K562 (cell line): ENCODE data around the gene MKNK1. TPM values are rescaled to one million over a fixed set of nuclear protein-coding genes. Genes with fewer than 3 reads are reported as not detected.

Source experiments
- ATAC-seq: fragments of 200-7000 bp; cut with Tn5 transposase; 3 replicates; pipeline ENCODE4 v1.9.1; 2020; ENCODE audit warnings: moderate library complexity
- BruUV-seq: library from RNA; stranded (reverse); fragments of 400-500 nt; replicated peaks from 2 replicates; lab custom pipeline; 2021; lab: Mats Ljungman, UMichigan
- CTCF ChIA-PET: fragments of 300-600 bp; formaldehyde crosslinking; extraction: SDS; loops from one replicate; lab custom pipeline; 2021; ENCODE audit warnings: low intra/inter-chr PET ratio; lab: Yijun Ruan, JAX
- POLR2A ChIA-PET: fragments of 300-600, 350-650 bp; sonication (Branson Sonifier 250); formaldehyde crosslinking; extraction: SDS; loops from one replicate; lab custom pipeline; 2021; ENCODE audit warnings: antibody characterized with exemption, inconsistent platforms; lab: Yijun Ruan, JAX
- DNase-seq, 4 experiments: peaks; one replicate each; pipeline versions ENCODE4 v3.0.0 to v3.0.0-alpha.2; 2011 to 2018; ENCODE audit warnings: low spot score in 3 of 4, mixed read lengths in 3 of 4; ENCODE audit errors: extremely low read depth in 1 of 4
- FAIRE-seq: peaks from 2 replicates; lab custom pipeline; 2011; peaks lifted over from hg19 to GRCh38; lab: Jason Lieb, UNC
- H2AFZ ChIP-seq: 2 replicates; pipeline ENCODE4 v1.6.0; 2011; ENCODE audit warnings: low read depth, low read length, control low read depth, inconsistent platforms
- H3K27ac ChIP-seq: fragments of 200-600 bp; 3 replicates; pipeline ENCODE4 v1.8.0; 2011; ENCODE audit warnings: low read depth, mild to moderate bottlenecking, control low read depth, inconsistent platforms, low read length, moderate library complexity, mixed read lengths; ENCODE audit errors: extremely low read depth
- H3K27me3 ChIP-seq, 2 experiments: fragments of 300-600 bp in 1 of 2; 2 replicates in 1 of 2; 3 replicates in 1 of 2; pipeline versions ENCODE4 v1.6.0 to v1.8.0; 2011; ENCODE audit warnings: inconsistent platforms in 2 of 2, low read length in 2 of 2, mild to moderate bottlenecking in 1 of 2, mixed read lengths in 1 of 2, moderate library complexity in 1 of 2; ENCODE audit not compliant: control insufficient read depth in 2 of 2, insufficient read depth in 2 of 2
- H3K36me3 ChIP-seq: fragments of 300-600 bp; 3 replicates; pipeline ENCODE4 v1.8.0; 2011; ENCODE audit warnings: mild to moderate bottlenecking, low read length, inconsistent platforms; ENCODE audit not compliant: control insufficient read depth, insufficient read depth
- H3K4me1 ChIP-seq, 2 experiments: fragments of 200-600 bp in 1 of 2; replicated peaks in 1 of 2; 2 replicates in 1 of 2; 3 replicates in 1 of 2; pipeline versions ENCODE4 v1.5.1 to v1.8.0; 2011; ENCODE audit warnings: inconsistent platforms in 2 of 2, low read length in 2 of 2, mild to moderate bottlenecking in 1 of 2, mixed read lengths in 1 of 2, moderate library complexity in 1 of 2; ENCODE audit not compliant: control insufficient read depth in 2 of 2, insufficient read depth in 2 of 2
- H3K4me2 ChIP-seq: 2 replicates; pipeline ENCODE4 v1.6.1; 2011; ENCODE audit warnings: low read length, control low read depth, inconsistent platforms, mixed read lengths; ENCODE audit not compliant: insufficient read depth
- H3K4me3 ChIP-seq: fragments of 200-600 bp; sonication (generic), shearing (Covaris generic); 2 replicates; pipeline ENCODE4 v1.5.1; 2016; ENCODE audit warnings: control low read depth, inconsistent platforms
- H3K79me2 ChIP-seq: fragments of 200-600 bp; 3 replicates; pipeline ENCODE4 v1.8.0; 2011; ENCODE audit warnings: low read length, inconsistent platforms; ENCODE audit not compliant: control insufficient read depth, insufficient read depth
- H3K9ac ChIP-seq, 2 experiments: 2 replicates each; pipeline versions ENCODE4 v1.6.0 to v1.6.1; 2011; ENCODE audit warnings: low read depth in 2 of 2, low read length in 2 of 2, control low read depth in 1 of 2, inconsistent platforms in 1 of 2, mild to moderate bottlenecking in 1 of 2, mixed read lengths in 1 of 2; ENCODE audit not compliant: insufficient read depth in 1 of 2
- H3K9me1 ChIP-seq: one replicate; pipeline ENCODE4 v1.6.0; 2011; ENCODE audit warnings: inconsistent platforms, mild to moderate bottlenecking, low read length, moderate library complexity; ENCODE audit not compliant: control insufficient read depth, insufficient read depth
- H3K9me3 ChIP-seq: replicated peaks from 2 replicates; pipeline ENCODE4 v1.5.1; 2011; ENCODE audit warnings: low read depth, low read length, inconsistent platforms; ENCODE audit not compliant: control insufficient read depth, insufficient read depth
- H4K20me1 ChIP-seq: replicated peaks from 2 replicates; pipeline ENCODE4 v1.6.1; 2011; ENCODE audit warnings: low read length, inconsistent platforms, mixed read lengths; ENCODE audit not compliant: control insufficient read depth, insufficient read depth
- BRD9 ChIP-seq: fragments of 450-650 bp; IDR thresholded peaks from 2 replicates; pipeline ENCODE4 v1.6.1; 2018; ENCODE audit warnings: low read depth; ENCODE audit not compliant: partially characterized antibody
- EP400 ChIP-seq: fragments of 450-650 bp; IDR thresholded peaks from 2 replicates; pipeline ENCODE4 v1.6.1; 2017; ENCODE audit warnings: antibody characterized with exemption, mild to moderate bottlenecking, moderate library complexity
- FOS ChIP-seq: IDR thresholded peaks from 3 replicates; pipeline ENCODE4 v1.6.1; 2011; ENCODE audit not compliant: insufficient read length; ENCODE audit errors: extremely low read depth
- PHB ChIP-seq: fragments of 250-450 bp; sonication (Bioruptor Pico); IDR thresholded peaks from 2 replicates; pipeline ENCODE4 v1.5.0; 2021
- PTTG1 ChIP-seq: fragments of 450-650 bp; IDR thresholded peaks from 2 replicates; pipeline ENCODE4 v1.6.1; 2016; ENCODE audit warnings: low read depth, mild to moderate bottlenecking, missing genetic modification characterization, missing compliant biosample characterization
- SIX5 ChIP-seq, 2 experiments: IDR thresholded peaks; 2 replicates each; pipeline ENCODE4 v1.6.1; 2011; ENCODE audit warnings: low read length in 2 of 2, borderline replicate concordance in 1 of 2, low read depth in 1 of 2, mild to moderate bottlenecking in 1 of 2, moderate library complexity in 1 of 2; ENCODE audit not compliant: insufficient read depth in 1 of 2
- SMC3 ChIP-seq: conservative IDR thresholded peaks from 2 replicates; pipeline ENCODE4 v1.6.1; 2011; ENCODE audit warnings: low read depth, low read length, improper control_type of control experiment; ENCODE audit not compliant: insufficient read depth
- SP2 ChIP-seq: IDR thresholded peaks from 2 replicates; pipeline ENCODE4 v1.6.1; 2011; ENCODE audit warnings: mild to moderate bottlenecking, low read depth, low read length, moderate library complexity; ENCODE audit not compliant: poor library complexity, severe bottlenecking; ENCODE audit errors: extremely low read depth
- SRF ChIP-seq, 2 experiments: fragments of 250-450, 450-650 bp in 1 of 2; sonication (Bioruptor Pico) in 1 of 2; sonication (generic) in 1 of 2; formaldehyde crosslinking; IDR thresholded peaks; 2 replicates each; pipeline versions ENCODE4 v1.5.0 to v1.5.1; 2020 to 2022; ENCODE audit warnings: mild to moderate bottlenecking in 1 of 2, missing genetic modification reagents in 1 of 2
- TCFL5 ChIP-seq: fragments of 250-450 bp; sonication (Bioruptor Pico); conservative IDR thresholded peaks from 2 replicates; pipeline ENCODE4 v1.6.1; 2021; ENCODE audit warnings: mild to moderate bottlenecking, moderate library complexity, matching md5 sums
- ZBTB7A ChIP-seq: IDR thresholded peaks from 2 replicates; pipeline ENCODE4 v1.6.1; 2011; ENCODE audit warnings: low read depth, mild to moderate bottlenecking, low read length, moderate library complexity, borderline replicate concordance; ENCODE audit not compliant: control insufficient read depth
- ZNF197 ChIP-seq: fragments of 200-800 bp; sonication (Bioruptor generic); IDR thresholded peaks from 2 replicates; pipeline ENCODE4 v1.6.1; 2016; ENCODE audit warnings: low read depth, missing genetic modification characterization, missing compliant biosample characterization
- WGBS: fragments of 100-300 bp; shearing (Covaris generic); methylation state at CpG from one replicate; pipeline ENCODE4 v1.1.6; 2016; ENCODE audit warnings: low coverage, mixed read lengths; ENCODE audit not compliant: insufficient coverage; ENCODE audit errors: missing lambda C conversion rate; 5-methylcytosine and 5-hydroxymethylcytosine counted together
- in situ Hi-C: fragments of 300-500 bp; cut with MboI; formaldehyde crosslinking; loops from 4 replicates; pipeline ENCODE4 v1.15.0; 2018; ENCODE audit warnings: inconsistent platforms, mixed read lengths
- intact Hi-C: fragments of 100-400 bp; cut with micrococcal nuclease; formaldehyde crosslinking; loops from 2 replicates; pipeline ENCODE4 v1.14.2; 2022
- polyA plus RNA-seq, 8 experiments: library from polyadenylated mRNA; depleted of rRNA in 4 of 8; stranded (reverse) in 5 of 8; unstranded in 3 of 8; fragments of >200 nt; fragmentation: Nextera tagmentation in 2 of 8; fragmentation: Illumina TruSeq in 1 of 8; extraction: Ambion mirVana in 2 of 8; extraction: Trizol in 1 of 8; gene quantifications; 2 replicates each; pipeline versions ENCODE4 v1.2.1 to v1.2.3, GENCODE V29; 2011 to 2014; ENCODE audit warnings: inconsistent platforms in 1 of 8, missing spikeins in 1 of 8
- total RNA-seq, 7 experiments: library from RNA; depleted of rRNA in 6 of 7; stranded (reverse); fragments of >200 nt in 6 of 7; fragmentation: Illumina TruSeq in 2 of 7; extraction: Trizol in 2 of 7; gene quantifications; 2 replicates each; pipeline versions ENCODE4 v1.2.1 to v1.2.3, GENCODE V29; 2011 to 2021; ENCODE audit warnings: low replicate concordance in 1 of 7
- TF ChIP-seq, protein P1 (sequence below): IDR thresholded peaks from 2 replicates; pipeline ENCODE4 v1.6.1; 2011; ENCODE audit warnings: borderline replicate concordance, low read depth, mild to moderate bottlenecking, moderate library complexity, low read length; ENCODE audit not compliant: insufficient read depth, poor library complexity, severe bottlenecking
- TF ChIP-seq, protein P2 (sequence below): sonication (generic); formaldehyde crosslinking; IDR thresholded peaks from 2 replicates; pipeline ENCODE4 v1.8.1; 2023; ENCODE audit warnings: mild to moderate bottlenecking, missing genetic modification reagents

The MKNK1 gene
- total and polyA plus RNA-seq, 9 of the 15 experiments (the other 6 are each of a cell fraction or from before 2014, with no cell fraction given): 27.7 to 51.3 (median 43.7) TPM

DNA sequence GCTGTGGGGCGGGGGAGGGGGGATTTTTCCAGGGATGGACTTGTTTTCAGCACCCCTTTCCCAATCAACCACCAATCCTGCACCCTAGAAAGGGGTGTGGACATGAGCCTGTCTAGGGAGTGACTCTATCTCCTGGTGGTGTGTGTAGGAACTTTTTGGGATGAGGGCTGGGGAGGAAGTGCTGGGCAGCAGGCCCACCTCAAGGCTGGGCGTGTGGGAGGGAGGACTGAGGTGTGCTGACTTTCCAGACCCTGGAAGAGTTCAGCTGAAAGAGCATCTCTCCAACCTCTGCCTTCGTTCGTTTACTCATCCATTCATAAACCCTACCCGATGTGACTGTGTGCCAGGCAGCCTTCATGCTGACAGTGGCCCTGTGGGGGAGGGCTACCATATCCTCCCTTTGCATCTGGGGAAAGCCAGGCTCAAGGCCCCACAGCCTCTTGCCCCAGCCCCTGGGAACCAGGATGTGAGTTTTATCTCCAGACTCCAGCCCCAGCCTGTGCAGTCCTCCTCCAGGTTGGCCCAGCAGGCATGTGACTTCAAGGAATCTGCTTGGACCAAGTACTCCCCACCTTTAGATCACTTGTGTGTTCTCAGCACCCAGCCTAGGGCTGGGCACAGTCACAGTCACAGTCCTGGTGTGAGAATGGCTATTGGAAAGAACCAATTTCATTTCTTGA, 59.4 kb downstream of the MKNK1 start (continued):
- TF ChIP-seq SIX5 (IDR thresholded peaks at IDR 0.05; ENCODE audit: borderline replicate concordance in 1 of 2, insufficient read depth in 1 of 2, low read depth in 1 of 2, low read length in 2 of 2) (no peak), SRF (CRISPR knock-in tag; IDR thresholded peaks at IDR 0.05) (no peak)
- TF ChIP-seq, protein P1, sequence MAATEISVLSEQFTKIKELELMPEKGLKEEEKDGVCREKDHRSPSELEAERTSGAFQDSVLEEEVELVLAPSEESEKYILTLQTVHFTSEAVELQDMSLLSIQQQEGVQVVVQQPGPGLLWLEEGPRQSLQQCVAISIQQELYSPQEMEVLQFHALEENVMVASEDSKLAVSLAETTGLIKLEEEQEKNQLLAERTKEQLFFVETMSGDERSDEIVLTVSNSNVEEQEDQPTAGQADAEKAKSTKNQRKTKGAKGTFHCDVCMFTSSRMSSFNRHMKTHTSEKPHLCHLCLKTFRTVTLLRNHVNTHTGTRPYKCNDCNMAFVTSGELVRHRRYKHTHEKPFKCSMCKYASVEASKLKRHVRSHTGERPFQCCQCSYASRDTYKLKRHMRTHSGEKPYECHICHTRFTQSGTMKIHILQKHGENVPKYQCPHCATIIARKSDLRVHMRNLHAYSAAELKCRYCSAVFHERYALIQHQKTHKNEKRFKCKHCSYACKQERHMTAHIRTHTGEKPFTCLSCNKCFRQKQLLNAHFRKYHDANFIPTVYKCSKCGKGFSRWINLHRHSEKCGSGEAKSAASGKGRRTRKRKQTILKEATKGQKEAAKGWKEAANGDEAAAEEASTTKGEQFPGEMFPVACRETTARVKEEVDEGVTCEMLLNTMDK: no peak

DNA sequence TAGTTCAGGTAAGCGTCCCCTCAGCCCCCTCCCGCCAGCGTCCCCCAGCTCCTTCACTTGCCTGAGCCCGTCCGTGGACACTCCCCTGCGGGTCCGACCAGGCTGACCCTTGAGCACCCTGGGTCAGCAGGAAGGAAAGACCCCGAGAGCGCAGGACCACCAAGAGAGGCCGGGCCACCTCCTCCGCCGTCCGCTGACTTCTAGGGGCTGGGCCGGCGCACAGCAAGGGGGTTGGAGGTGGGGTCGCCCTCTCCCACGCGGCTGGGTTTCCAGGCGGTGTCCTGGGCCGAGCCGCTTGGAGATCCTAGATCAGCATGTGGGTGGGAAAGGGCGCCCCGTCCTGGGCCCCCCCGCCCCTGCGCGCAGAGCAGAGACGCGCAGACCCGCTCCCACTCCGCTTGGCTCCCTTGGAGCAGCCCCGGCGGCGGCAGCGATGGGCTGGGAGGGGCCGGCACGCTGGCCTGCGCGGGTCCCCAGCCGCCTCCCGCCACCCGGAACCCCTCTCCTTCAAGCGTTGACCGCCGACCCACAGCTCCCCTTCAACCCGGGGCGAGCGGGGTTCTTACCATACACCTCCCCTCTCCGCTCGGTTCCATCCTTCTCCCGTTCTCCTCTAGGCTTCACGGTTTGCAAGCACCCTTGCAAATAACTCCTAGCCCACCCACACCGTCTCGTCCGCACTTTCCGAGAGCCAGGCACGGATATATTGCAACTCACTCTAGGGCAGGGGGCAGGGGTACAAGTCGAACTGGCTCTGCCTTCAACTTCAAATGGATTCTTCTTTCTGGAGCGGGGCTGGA, 60.1 kb downstream of the MKNK1 start:
- 61% methylated on average over 56 of the region's 58 CpGs for whole genome bisulfite sequencing
- no peak overlapping the region for H3K27ac ChIP-seq
- intact Hi-C loops: no loop called here
- peak overlapping the region; percentile 40; the same call in 1 of the 2 replicates for H2AFZ ChIP-seq
- no peaks in the 10 kb centered on the region for H3K36me3 ChIP-seq
- in situ Hi-C loops: no loop called here
- peaks cover 33 to 44% of the 10 kb centered on the region in 2 experiments for H3K4me1 ChIP-seq
- H3K9me1 ChIP-seq: no peaks in the 10 kb centered on the region
- H3K79me2 ChIP-seq: no peaks in the 10 kb centered on the region
- FAIRE-seq (no peak), ATAC-seq (no peak), DNase-seq (peak in 3 of 4 experiments; percentile 30 to 77 (median 74))
- no peak overlapping the region for H3K4me3 ChIP-seq
- ChIA-PET POLR2A (interaction anchor here (0.5 to 1.5 kb wide), 3 partner anchors 12 to 639 kb away, joined by 3 to 4 read pairs (median 3); no protein-coding TSS in a partner anchor), CTCF (no interaction called here)
- BruUV-seq: no TSS peak
- H3K4me2 ChIP-seq: no peak overlapping the region
- H3K9me3 ChIP-seq: no peaks in the 10 kb centered on the region
- H3K27me3 ChIP-seq: no peaks in the 10 kb centered on the region
- H4K20me1 ChIP-seq: no peaks in the 10 kb centered on the region
- H3K9ac ChIP-seq: peak overlapping the region in 1 of 2 experiments; percentile 31; a peak in 1 of 4 replicates
- TF ChIP-seq ZBTB7A (peak; percentile 64; the same call in 1 of the 2 replicates), TCFL5 (no peak), ZNF197 (CRISPR knock-in tag) (no peak), BRD9 (no peak), PHB (CRISPR knock-in tag) (no peak), FOS (no peak), SP2 (no peak), SMC3 (0 out of 2 replicates have a peak, but pooled peaks have one; percentile 1), EP400 (no peak), PTTG1 (tag) (no peak)
- TF ChIP-seq, protein P2, sequence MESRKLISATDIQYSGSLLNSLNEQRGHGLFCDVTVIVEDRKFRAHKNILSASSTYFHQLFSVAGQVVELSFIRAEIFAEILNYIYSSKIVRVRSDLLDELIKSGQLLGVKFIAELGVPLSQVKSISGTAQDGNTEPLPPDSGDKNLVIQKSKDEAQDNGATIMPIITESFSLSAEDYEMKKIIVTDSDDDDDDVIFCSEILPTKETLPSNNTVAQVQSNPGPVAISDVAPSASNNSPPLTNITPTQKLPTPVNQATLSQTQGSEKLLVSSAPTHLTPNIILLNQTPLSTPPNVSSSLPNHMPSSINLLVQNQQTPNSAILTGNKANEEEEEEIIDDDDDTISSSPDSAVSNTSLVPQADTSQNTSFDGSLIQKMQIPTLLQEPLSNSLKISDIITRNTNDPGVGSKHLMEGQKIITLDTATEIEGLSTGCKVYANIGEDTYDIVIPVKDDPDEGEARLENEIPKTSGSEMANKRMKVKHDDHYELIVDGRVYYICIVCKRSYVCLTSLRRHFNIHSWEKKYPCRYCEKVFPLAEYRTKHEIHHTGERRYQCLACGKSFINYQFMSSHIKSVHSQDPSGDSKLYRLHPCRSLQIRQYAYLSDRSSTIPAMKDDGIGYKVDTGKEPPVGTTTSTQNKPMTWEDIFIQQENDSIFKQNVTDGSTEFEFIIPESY: peak; percentile 87
